SHP77 treated with DMSO at 0.1 percent for 48 hours (cell line): ENCODE measurements around the gene APAF1.
A peak's percentile ranks its signal among the peaks of the same experiment; 100 is the strongest.

Experiments
- DNase-seq: peaks from one replicate; lab custom pipeline; 2025; lab: John Stamatoyannopoulos, UW

The APAF1 gene

GRCh38 chr12:98725476-98726247, 80.6 kb downstream of the APAF1 start:
- peak; percentile 7 for DNase-seq

GRCh38 chr12:98727196-98727595, 82.1 kb downstream of the APAF1 start:
- DNase-seq: no peak

- no peak for DNase-seq
These were observed 85.3 kb downstream of the APAF1 start for GRCh38 chr12:98730412-98730811.

- DNase-seq: no peak
These were observed 88.7 kb downstream of the APAF1 start for GRCh38 chr12:98733667-98734350.

- no peak for DNase-seq
These were observed 90.7 kb downstream of the APAF1 start for GRCh38 chr12:98735821-98736220.

GRCh38 chr12:98736352-98737321, 91.5 kb downstream of the APAF1 start:
- DNase-seq: peak; percentile 64

GRCh38 chr12:98737322-98737712, 92.2 kb downstream of the APAF1 start:
- peak; percentile 64 for DNase-seq

- DNase-seq: no peak
These were observed 92.9 kb downstream of the APAF1 start for GRCh38 chr12:98738002-98738401.

GRCh38 chr12:98738539-98738938, 93.4 kb downstream of the APAF1 start:
- DNase-seq: no peak

- DNase-seq: no peak
These were observed 95.7 kb downstream of the APAF1 start for GRCh38 chr12:98740751-98741150.

- DNase-seq: no peak
These were observed 96.1 kb downstream of the APAF1 start for GRCh38 chr12:98741196-98741555.

- no peak for DNase-seq
These were observed 96.6 kb downstream of the APAF1 start for GRCh38 chr12:98741556-98742265.

GRCh38 chr12:98743362-98743953, 98.4 kb downstream of the APAF1 start:
- peak; percentile 3 for DNase-seq

- DNase-seq: no peak
These were observed 99.6 kb downstream of the APAF1 start for GRCh38 chr12:98744680-98745079.

GRCh38 chr12:98745578-98746391, 100.7 kb downstream of the APAF1 start:
- DNase-seq: no peak

- no peak for DNase-seq
These were observed 103.4 kb downstream of the APAF1 start for GRCh38 chr12:98748463-98748862.

GRCh38 chr12:98750511-98750910, 105.4 kb downstream of the APAF1 start:
- no peak for DNase-seq

GRCh38 chr12:98751580-98752115, 106.6 kb downstream of the APAF1 start:
- no peak for DNase-seq

GRCh38 chr12:98752726-98753125, 107.6 kb downstream of the APAF1 start:
- no peak for DNase-seq

- no peak for DNase-seq
These were observed 109.0 kb downstream of the APAF1 start for GRCh38 chr12:98754095-98754494.
